ENCODE data around the gene PPT1.
"Not testable (repeated sequence)": the region's sequence is repeated elsewhere in the genome, so short reads cannot be mapped to it uniquely, and the experiment has no call there.

The PPT1 gene

GRCh38 chr1:40092706-40093639 is 4.1 kb downstream of the PPT1 start:
- Histone ChIP-seq H2BK120ac (ENCODE audit: low read depth, low read length) (no peak overlapping the region), H3K18ac (ENCODE audit: low read length) (no peak overlapping the region), H2BK15ac (ENCODE audit: low read length) (no peak overlapping the region), H3K4me3 (ENCODE audit: low read length in 2 of 2) (no peak overlapping the region), H3K14ac (ENCODE audit: low read length) (no peak overlapping the region), H3K4me1 (ENCODE audit: control insufficient read depth in 2 of 2, insufficient read depth in 1 of 2, low read depth in 1 of 2, low read length in 2 of 2) (peaks cover 6 to 8% of the 10 kb centered on the region in 2 donors), H2BK5ac (ENCODE audit: low read length) (no peak overlapping the region), H3K36me3 (replicated peaks in 1 of 2; ENCODE audit: control insufficient read depth in 2 of 2, insufficient read depth in 2 of 2, low read length in 2 of 2) (peaks cover 17 to 64% of the 10 kb centered on the region in 2 donors), H2AK5ac (ENCODE audit: low read depth, low read length) (no peak overlapping the region), H3K9ac (ENCODE audit: low read depth, low read length, poor library complexity) (no peak overlapping the region), H3K9me3 (replicated peaks in 1 of 2; ENCODE audit: control insufficient read depth in 2 of 2, insufficient read depth in 1 of 2, low read depth in 1 of 2, low read length in 2 of 2) (no peaks in the 10 kb centered on the region), H3K27ac (replicated peaks; ENCODE audit: low read length) (no peak overlapping the region), H3K79me1 (ENCODE audit: low read depth, low read length) (no peaks in the 10 kb centered on the region), H3K4me2 (ENCODE audit: insufficient read depth, low read length, poor library complexity, severe bottlenecking) (no peak overlapping the region), H3K23ac (ENCODE audit: low read depth, low read length, poor library complexity) (no peak overlapping the region), H3K4ac (ENCODE audit: low read length) (no peak overlapping the region), H2AFZ (ENCODE audit: low read length) (no peak overlapping the region), H4K91ac (ENCODE audit: low read depth, low read length, poor library complexity) (no peak overlapping the region), H2BK12ac (ENCODE audit: low read length) (no peak overlapping the region), H4K8ac (ENCODE audit: low read depth, low read length) (no peak overlapping the region), H3K27me3 (ENCODE audit: control insufficient read depth in 3 of 3, insufficient read depth in 3 of 3, low read depth in 1 of 3, low read length in 3 of 3) (no peaks in the 10 kb centered on the region)
- no peak for DNase-seq (ENCODE audit: low spot score)
- no CpG with 5 or more reads among the region's 6 CpGs for WGBS, 2 donors (ENCODE audit: extremely low coverage in 2 of 2, insufficient read length in 2 of 2, insufficient replicate concordance in 1 of 2)

DNA sequence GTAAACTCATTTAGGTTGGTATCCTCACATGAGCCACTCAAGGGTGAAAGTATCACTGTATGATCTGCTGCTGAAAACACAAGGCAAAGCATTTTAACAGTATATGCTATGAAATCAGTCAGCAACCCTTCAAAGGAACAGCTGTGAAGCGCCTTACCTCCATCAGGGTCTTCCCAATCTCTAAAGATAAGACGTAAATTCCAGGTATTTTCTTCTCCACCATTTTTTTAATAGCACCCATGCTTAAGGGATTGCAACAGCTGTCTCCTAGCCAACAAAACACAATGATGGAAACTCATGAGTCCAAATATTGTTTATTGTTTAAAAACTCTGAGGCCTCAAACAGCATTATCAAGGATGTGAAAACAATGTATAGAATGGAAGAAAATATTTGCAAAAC is 4.8 kb downstream of the PPT1 start:
- H3K14ac ChIP-seq (ENCODE audit: low read length) = no peak overlapping the region
- H3K4me2 ChIP-seq (ENCODE audit: insufficient read depth, low read length, poor library complexity, severe bottlenecking) = no peak overlapping the region
- no peak overlapping the region for H3K18ac ChIP-seq (ENCODE audit: low read length)
- H2BK15ac ChIP-seq (ENCODE audit: low read length) = no peak overlapping the region
- H2BK5ac ChIP-seq (ENCODE audit: low read length) = no peak overlapping the region
- no peaks in the 10 kb centered on the region for H3K9me3 ChIP-seq (replicated peaks in 1 of 2; ENCODE audit: control insufficient read depth in 2 of 2, insufficient read depth in 1 of 2, low read depth in 1 of 2, low read length in 2 of 2)
- no peak overlapping the region for H3K4ac ChIP-seq (ENCODE audit: low read length)
- H3K4me1 ChIP-seq (ENCODE audit: control insufficient read depth in 2 of 2, insufficient read depth in 1 of 2, low read depth in 1 of 2, low read length in 2 of 2) = peaks cover 3 to 6% of the 10 kb centered on the region in 2 donors
- no peak overlapping the region for H2BK12ac ChIP-seq (ENCODE audit: low read length)
- no peaks in the 10 kb centered on the region for H3K27me3 ChIP-seq (ENCODE audit: control insufficient read depth in 3 of 3, insufficient read depth in 3 of 3, low read depth in 1 of 3, low read length in 3 of 3)
- no peak overlapping the region for H2BK120ac ChIP-seq (ENCODE audit: low read depth, low read length)
- H3K9ac ChIP-seq (ENCODE audit: low read depth, low read length, poor library complexity) = no peak overlapping the region
- WGBS, 2 donors (ENCODE audit: extremely low coverage in 2 of 2, insufficient read length in 2 of 2, insufficient replicate concordance in 1 of 2) = no CpG with 5 or more reads among the region's 2 CpGs
- H3K27ac ChIP-seq (replicated peaks; ENCODE audit: low read length) = no peak overlapping the region
- DNase-seq (ENCODE audit: low spot score) = no peak
- H4K91ac ChIP-seq (ENCODE audit: low read depth, low read length, poor library complexity) = no peak overlapping the region
- no peaks in the 10 kb centered on the region for H3K79me1 ChIP-seq (ENCODE audit: low read depth, low read length)
- no peak overlapping the region for H3K23ac ChIP-seq (ENCODE audit: low read depth, low read length, poor library complexity)
- H2AK5ac ChIP-seq (ENCODE audit: low read depth, low read length) = no peak overlapping the region
- H3K4me3 ChIP-seq (ENCODE audit: low read length in 2 of 2) = no peak overlapping the region
- H3K36me3 ChIP-seq (replicated peaks in 1 of 2; ENCODE audit: control insufficient read depth in 2 of 2, insufficient read depth in 2 of 2, low read length in 2 of 2) = peaks cover 19 to 71% of the 10 kb centered on the region in 2 donors
- no peak overlapping the region for H2AFZ ChIP-seq (ENCODE audit: low read length)
- H4K8ac ChIP-seq (ENCODE audit: low read depth, low read length) = no peak overlapping the region

- Histone ChIP-seq H2AK5ac (ENCODE audit: low read depth, low read length) (no peak overlapping the region), H3K18ac (ENCODE audit: low read length) (no peak overlapping the region), H2BK15ac (ENCODE audit: low read length) (no peak overlapping the region), H3K4me3 (ENCODE audit: low read length in 2 of 2) (no peak overlapping the region), H2BK5ac (ENCODE audit: low read length) (no peak overlapping the region), H3K9ac (ENCODE audit: low read depth, low read length, poor library complexity) (no peak overlapping the region), H4K8ac (ENCODE audit: low read depth, low read length) (no peak overlapping the region), H3K4me1 (ENCODE audit: control insufficient read depth in 2 of 2, insufficient read depth in 1 of 2, low read depth in 1 of 2, low read length in 2 of 2) (no peaks in the 10 kb centered on the region), H2AFZ (ENCODE audit: low read length) (no peak overlapping the region), H3K9me3 (replicated peaks in 1 of 2; ENCODE audit: control insufficient read depth in 2 of 2, insufficient read depth in 1 of 2, low read depth in 1 of 2, low read length in 2 of 2) (no peaks in the 10 kb centered on the region), H3K4me2 (ENCODE audit: insufficient read depth, low read length, poor library complexity, severe bottlenecking) (no peak overlapping the region), H3K4ac (ENCODE audit: low read length) (no peak overlapping the region), H3K79me1 (ENCODE audit: low read depth, low read length) (no peaks in the 10 kb centered on the region), H3K27me3 (ENCODE audit: control insufficient read depth in 3 of 3, insufficient read depth in 3 of 3, low read depth in 1 of 3, low read length in 3 of 3) (no peaks in the 10 kb centered on the region), H3K23ac (ENCODE audit: low read depth, low read length, poor library complexity) (no peak overlapping the region), H4K91ac (ENCODE audit: low read depth, low read length, poor library complexity) (no peak overlapping the region), H3K27ac (replicated peaks; ENCODE audit: low read length) (no peak overlapping the region), H3K14ac (ENCODE audit: low read length) (no peak overlapping the region), H2BK12ac (ENCODE audit: low read length) (no peak overlapping the region), H3K36me3 (replicated peaks in 1 of 2; ENCODE audit: control insufficient read depth in 2 of 2, insufficient read depth in 2 of 2, low read length in 2 of 2) (peaks cover 23 to 85% of the 10 kb centered on the region in 2 donors), H2BK120ac (ENCODE audit: low read depth, low read length) (no peak overlapping the region)
- WGBS, 2 donors (ENCODE audit: extremely low coverage in 2 of 2, insufficient read length in 2 of 2, insufficient replicate concordance in 1 of 2) = no CpG with 5 or more reads among the region's 5 CpGs
- DNase-seq (ENCODE audit: low spot score) = no peak
Measured at GRCh38 chr1:40090652-40091355, 6.2 kb downstream of the PPT1 start.

GRCh38 chr1:40084750-40085149 is 12.3 kb downstream of the PPT1 start:
- not testable (repeated sequence) for H3K79me1 ChIP-seq (ENCODE audit: low read depth, low read length); H2AK5ac ChIP-seq (ENCODE audit: low read depth, low read length); H3K14ac ChIP-seq (ENCODE audit: low read length); H2BK120ac ChIP-seq (ENCODE audit: low read depth, low read length); H3K23ac ChIP-seq (ENCODE audit: low read depth, low read length, poor library complexity); H2BK12ac ChIP-seq (ENCODE audit: low read length); H4K91ac ChIP-seq (ENCODE audit: low read depth, low read length, poor library complexity); H3K27ac ChIP-seq (replicated peaks; ENCODE audit: low read length); H3K9me3 ChIP-seq (replicated peaks in 1 of 2; ENCODE audit: control insufficient read depth in 2 of 2, insufficient read depth in 1 of 2, low read depth in 1 of 2, low read length in 2 of 2); H3K4me1 ChIP-seq (ENCODE audit: control insufficient read depth in 2 of 2, insufficient read depth in 1 of 2, low read depth in 1 of 2, low read length in 2 of 2); H3K4ac ChIP-seq (ENCODE audit: low read length); H3K9ac ChIP-seq (ENCODE audit: low read depth, low read length, poor library complexity); H3K4me2 ChIP-seq (ENCODE audit: insufficient read depth, low read length, poor library complexity, severe bottlenecking); H3K27me3 ChIP-seq (ENCODE audit: control insufficient read depth in 3 of 3, insufficient read depth in 3 of 3, low read depth in 1 of 3, low read length in 3 of 3); H3K4me3 ChIP-seq (ENCODE audit: low read length in 2 of 2); H4K8ac ChIP-seq (ENCODE audit: low read depth, low read length); H2BK5ac ChIP-seq (ENCODE audit: low read length); H2BK15ac ChIP-seq (ENCODE audit: low read length); H3K18ac ChIP-seq (ENCODE audit: low read length)
- peak overlapping the region; percentile 64 for H2AFZ ChIP-seq (ENCODE audit: low read length)
- H3K36me3 ChIP-seq (replicated peaks in 1 of 2; ENCODE audit: control insufficient read depth in 2 of 2, insufficient read depth in 2 of 2, low read length in 2 of 2) = peaks cover 24 to 74% of the 10 kb centered on the region in 2 donors
- no CpG with 5 or more reads among the region's 11 CpGs for WGBS, 2 donors (ENCODE audit: extremely low coverage in 2 of 2, insufficient read length in 2 of 2, insufficient replicate concordance in 1 of 2)
- peak; percentile 6 for DNase-seq (ENCODE audit: low spot score)
